ENCODE results near the gene RGS10. TPM values are rescaled to one million over a fixed set of nuclear protein-coding genes. Genes with fewer than 3 reads are reported as not detected.
"Not testable (repeated sequence)": the region's sequence is repeated elsewhere in the genome, so short reads cannot be mapped to it uniquely, and the experiment has no call there.

RGS10 gene
- total and polyA plus RNA-seq, 7 donors: 4.2 to 28.4 (median 9.5) TPM

GRCh38 chr10:119465085-119465484, 77.4 kb downstream of the RGS10 start:
- no peak for TF ChIP-seq CTCF (IDR thresholded peaks at IDR 0.05)
- Histone ChIP-seq H3K9me3 (no peaks in the 10 kb centered on the region), H3K4me1 (no peaks in the 10 kb centered on the region), H3K4me3 (no peak overlapping the region), H3K36me3 (ENCODE audit: insufficient read depth in 1 of 2, low read depth in 1 of 2) (no peaks in the 10 kb centered on the region), H3K27me3 (ENCODE audit: insufficient read depth in 3 of 3, low read length in 2 of 3) (peaks cover 0 to 4% (median 3%) of the 10 kb centered on the region in 3 donors), H3K27ac (no peak overlapping the region)
- intact Hi-C loops (cut with DNase I): no loop called here
- DNase-seq (no peak), ATAC-seq (no peak)
- 73 to 87% (median 74%) methylated on average over 4 of the region's 4 CpGs for WGBS, 3 donors

- H3K27ac ChIP-seq; ATAC-seq; H3K4me3 ChIP-seq; intact Hi-C loops (cut with DNase I); DNase-seq; H3K27me3 ChIP-seq (ENCODE audit: insufficient read depth in 3 of 3, low read length in 2 of 3); H3K9me3 ChIP-seq; H3K36me3 ChIP-seq (ENCODE audit: insufficient read depth in 1 of 2, low read depth in 1 of 2); H3K4me1 ChIP-seq: not testable (repeated sequence)
- 74 to 87% (median 81%) methylated on average over 2 of the region's 2 CpGs for WGBS, 3 donors
These were observed 79.3 kb downstream of the RGS10 start for GRCh38 chr10:119463195-119463594.

GRCh38 chr10:119462773-119463172, 79.7 kb downstream of the RGS10 start:
- Histone ChIP-seq H3K9me3 (no peaks in the 10 kb centered on the region), H3K27ac (no peak overlapping the region), H3K4me3 (no peak overlapping the region), H3K36me3 (ENCODE audit: insufficient read depth in 1 of 2, low read depth in 1 of 2) (no peaks in the 10 kb centered on the region), H3K4me1 (no peaks in the 10 kb centered on the region), H3K27me3 (ENCODE audit: insufficient read depth in 3 of 3, low read length in 2 of 3) (peaks cover 0 to 3% (median 0%) of the 10 kb centered on the region in 3 donors)
- intact Hi-C loops (cut with DNase I): no loop called here
- no peak for TF ChIP-seq CTCF (IDR thresholded peaks at IDR 0.05)
- no peak for ATAC-seq
- 86 to 88% (median 88%) methylated on average over 4 of the region's 4 CpGs for WGBS, 3 donors
- DNase-seq: no peak

GRCh38 chr10:119461923-119462322, 80.6 kb downstream of the RGS10 start:
- Histone ChIP-seq H3K27ac (no peak overlapping the region), H3K27me3 (ENCODE audit: insufficient read depth in 3 of 3, low read length in 2 of 3) (peaks cover 0 to 3% (median 0%) of the 10 kb centered on the region in 3 donors), H3K36me3 (ENCODE audit: insufficient read depth in 1 of 2, low read depth in 1 of 2) (no peaks in the 10 kb centered on the region), H3K9me3 (no peaks in the 10 kb centered on the region), H3K4me3 (no peak overlapping the region), H3K4me1 (no peaks in the 10 kb centered on the region)
- no peak for ATAC-seq
- WGBS, 3 donors: 77 to 84% (median 83%) methylated on average over 2 of the region's 2 CpGs
- intact Hi-C loops (cut with DNase I): no loop called here
- no peak for TF ChIP-seq CTCF (IDR thresholded peaks at IDR 0.05)
- no peak for DNase-seq

- Histone ChIP-seq H3K36me3 (ENCODE audit: insufficient read depth in 1 of 2, low read depth in 1 of 2) (no peaks in the 10 kb centered on the region), H3K4me1 (no peaks in the 10 kb centered on the region), H3K27ac (no peak overlapping the region), H3K4me3 (no peak overlapping the region), H3K9me3 (no peaks in the 10 kb centered on the region), H3K27me3 (ENCODE audit: insufficient read depth in 3 of 3, low read length in 2 of 3) (peaks cover 0 to 3% (median 0%) of the 10 kb centered on the region in 3 donors)
- WGBS, 3 donors: 94 to 97% (median 96%) methylated on average over 3 of the region's 3 CpGs
- intact Hi-C loops (cut with DNase I): no loop called here
- TF ChIP-seq CTCF (IDR thresholded peaks at IDR 0.05): no peak
- ATAC-seq (no peak), DNase-seq (no peak)
These were observed 81.1 kb downstream of the RGS10 start for GRCh38 chr10:119461380-119461779.

Data from psoas muscle (tissue), 8 donors.